GM23338 (cell line): ENCODE measurements around the gene RRP1.

Experiments used
- CREB1 ChIP-seq: fragments of 250-450 bp; sonication (Bioruptor Pico); IDR thresholded peaks from 2 replicates; pipeline ENCODE4 v1.5.0; 2020; ENCODE audit warnings: low read depth, mild to moderate bottlenecking, moderate library complexity
- EZH2 ChIP-seq: fragments of 200-600 bp; sonication (generic); IDR thresholded peaks from one replicate; pipeline ENCODE4 v1.8.0; 2017; ENCODE audit warnings: antibody characterized with exemption, mild to moderate bottlenecking, low read depth; ENCODE audit not compliant: unreplicated experiment
- EZH2phosphoT487 ChIP-seq: fragments of 200-600 bp; sonication (generic); IDR thresholded peaks from one replicate; pipeline ENCODE4 v1.8.1; 2018; ENCODE audit warnings: antibody characterized with exemption; ENCODE audit not compliant: unreplicated experiment
- NANOG ChIP-seq: IDR thresholded peaks from 2 replicates; pipeline ENCODE4 v1.6.1; 2016; ENCODE audit warnings: antibody characterized with exemption, borderline replicate concordance
- POLR2AphosphoS5 ChIP-seq: IDR thresholded peaks from 2 replicates; pipeline ENCODE4 v1.6.1; 2016; ENCODE audit warnings: antibody characterized with exemption, low read depth
- REST ChIP-seq: IDR thresholded peaks from one replicate; pipeline ENCODE4 v1.6.1; 2018; ENCODE audit warnings: antibody characterized with exemption; ENCODE audit not compliant: unreplicated experiment
- TF ChIP-seq, protein P1 (sequence below), 2 experiments: fragments of 200-600 bp in 1 of 2; sonication (generic) in 1 of 2; conservative IDR thresholded peaks; 2 replicates each; pipeline versions ENCODE4 v1.5.1 to v1.6.1; 2016 to 2017; ENCODE audit warnings: antibody characterized with exemption in 2 of 2, low read depth in 2 of 2, mild to moderate bottlenecking in 2 of 2, moderate library complexity in 1 of 2
- TF ChIP-seq, protein P2 (sequence below): fragments of 250-450 bp; sonication (Bioruptor Pico); IDR thresholded peaks from 2 replicates; pipeline ENCODE4 v1.5.0; 2020; ENCODE audit warnings: mild to moderate bottlenecking, moderate library complexity

DNA sequence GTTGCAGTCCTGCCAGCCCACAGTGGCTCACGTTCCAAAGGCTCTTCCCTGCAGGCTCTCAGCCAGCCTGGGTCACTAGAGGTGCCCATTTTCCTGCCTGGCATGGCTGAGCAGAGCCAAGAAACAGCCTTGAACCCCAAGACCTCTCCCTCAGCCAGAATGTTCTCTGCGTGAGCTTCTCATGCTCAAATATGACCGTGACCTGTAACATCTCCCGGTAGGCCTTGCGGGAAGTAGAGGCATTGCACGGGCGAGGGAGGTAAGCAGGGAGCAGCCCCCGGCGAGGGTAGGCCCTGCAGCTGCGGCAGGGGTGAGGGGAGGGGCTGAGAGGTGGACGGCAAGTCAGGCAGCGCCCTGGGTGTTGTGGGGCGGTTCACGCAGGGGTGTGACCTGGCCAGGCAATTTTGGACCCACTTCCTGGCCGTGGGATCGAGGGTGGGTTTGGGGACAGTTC, 20.0 kb downstream of the RRP1 start:
- TF ChIP-seq POLR2AphosphoS5 (no peak), EZH2 (no peak), CREB1 (CRISPR knock-in tag) (no peak), REST (no peak), EZH2phosphoT487 (no peak), NANOG (no peak)
- TF ChIP-seq, protein P1, sequence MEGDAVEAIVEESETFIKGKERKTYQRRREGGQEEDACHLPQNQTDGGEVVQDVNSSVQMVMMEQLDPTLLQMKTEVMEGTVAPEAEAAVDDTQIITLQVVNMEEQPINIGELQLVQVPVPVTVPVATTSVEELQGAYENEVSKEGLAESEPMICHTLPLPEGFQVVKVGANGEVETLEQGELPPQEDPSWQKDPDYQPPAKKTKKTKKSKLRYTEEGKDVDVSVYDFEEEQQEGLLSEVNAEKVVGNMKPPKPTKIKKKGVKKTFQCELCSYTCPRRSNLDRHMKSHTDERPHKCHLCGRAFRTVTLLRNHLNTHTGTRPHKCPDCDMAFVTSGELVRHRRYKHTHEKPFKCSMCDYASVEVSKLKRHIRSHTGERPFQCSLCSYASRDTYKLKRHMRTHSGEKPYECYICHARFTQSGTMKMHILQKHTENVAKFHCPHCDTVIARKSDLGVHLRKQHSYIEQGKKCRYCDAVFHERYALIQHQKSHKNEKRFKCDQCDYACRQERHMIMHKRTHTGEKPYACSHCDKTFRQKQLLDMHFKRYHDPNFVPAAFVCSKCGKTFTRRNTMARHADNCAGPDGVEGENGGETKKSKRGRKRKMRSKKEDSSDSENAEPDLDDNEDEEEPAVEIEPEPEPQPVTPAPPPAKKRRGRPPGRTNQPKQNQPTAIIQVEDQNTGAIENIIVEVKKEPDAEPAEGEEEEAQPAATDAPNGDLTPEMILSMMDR (conservative IDR thresholded peaks at IDR 0.05; ENCODE audit: low read depth in 2 of 2) = no peak
- TF ChIP-seq, protein P2, sequence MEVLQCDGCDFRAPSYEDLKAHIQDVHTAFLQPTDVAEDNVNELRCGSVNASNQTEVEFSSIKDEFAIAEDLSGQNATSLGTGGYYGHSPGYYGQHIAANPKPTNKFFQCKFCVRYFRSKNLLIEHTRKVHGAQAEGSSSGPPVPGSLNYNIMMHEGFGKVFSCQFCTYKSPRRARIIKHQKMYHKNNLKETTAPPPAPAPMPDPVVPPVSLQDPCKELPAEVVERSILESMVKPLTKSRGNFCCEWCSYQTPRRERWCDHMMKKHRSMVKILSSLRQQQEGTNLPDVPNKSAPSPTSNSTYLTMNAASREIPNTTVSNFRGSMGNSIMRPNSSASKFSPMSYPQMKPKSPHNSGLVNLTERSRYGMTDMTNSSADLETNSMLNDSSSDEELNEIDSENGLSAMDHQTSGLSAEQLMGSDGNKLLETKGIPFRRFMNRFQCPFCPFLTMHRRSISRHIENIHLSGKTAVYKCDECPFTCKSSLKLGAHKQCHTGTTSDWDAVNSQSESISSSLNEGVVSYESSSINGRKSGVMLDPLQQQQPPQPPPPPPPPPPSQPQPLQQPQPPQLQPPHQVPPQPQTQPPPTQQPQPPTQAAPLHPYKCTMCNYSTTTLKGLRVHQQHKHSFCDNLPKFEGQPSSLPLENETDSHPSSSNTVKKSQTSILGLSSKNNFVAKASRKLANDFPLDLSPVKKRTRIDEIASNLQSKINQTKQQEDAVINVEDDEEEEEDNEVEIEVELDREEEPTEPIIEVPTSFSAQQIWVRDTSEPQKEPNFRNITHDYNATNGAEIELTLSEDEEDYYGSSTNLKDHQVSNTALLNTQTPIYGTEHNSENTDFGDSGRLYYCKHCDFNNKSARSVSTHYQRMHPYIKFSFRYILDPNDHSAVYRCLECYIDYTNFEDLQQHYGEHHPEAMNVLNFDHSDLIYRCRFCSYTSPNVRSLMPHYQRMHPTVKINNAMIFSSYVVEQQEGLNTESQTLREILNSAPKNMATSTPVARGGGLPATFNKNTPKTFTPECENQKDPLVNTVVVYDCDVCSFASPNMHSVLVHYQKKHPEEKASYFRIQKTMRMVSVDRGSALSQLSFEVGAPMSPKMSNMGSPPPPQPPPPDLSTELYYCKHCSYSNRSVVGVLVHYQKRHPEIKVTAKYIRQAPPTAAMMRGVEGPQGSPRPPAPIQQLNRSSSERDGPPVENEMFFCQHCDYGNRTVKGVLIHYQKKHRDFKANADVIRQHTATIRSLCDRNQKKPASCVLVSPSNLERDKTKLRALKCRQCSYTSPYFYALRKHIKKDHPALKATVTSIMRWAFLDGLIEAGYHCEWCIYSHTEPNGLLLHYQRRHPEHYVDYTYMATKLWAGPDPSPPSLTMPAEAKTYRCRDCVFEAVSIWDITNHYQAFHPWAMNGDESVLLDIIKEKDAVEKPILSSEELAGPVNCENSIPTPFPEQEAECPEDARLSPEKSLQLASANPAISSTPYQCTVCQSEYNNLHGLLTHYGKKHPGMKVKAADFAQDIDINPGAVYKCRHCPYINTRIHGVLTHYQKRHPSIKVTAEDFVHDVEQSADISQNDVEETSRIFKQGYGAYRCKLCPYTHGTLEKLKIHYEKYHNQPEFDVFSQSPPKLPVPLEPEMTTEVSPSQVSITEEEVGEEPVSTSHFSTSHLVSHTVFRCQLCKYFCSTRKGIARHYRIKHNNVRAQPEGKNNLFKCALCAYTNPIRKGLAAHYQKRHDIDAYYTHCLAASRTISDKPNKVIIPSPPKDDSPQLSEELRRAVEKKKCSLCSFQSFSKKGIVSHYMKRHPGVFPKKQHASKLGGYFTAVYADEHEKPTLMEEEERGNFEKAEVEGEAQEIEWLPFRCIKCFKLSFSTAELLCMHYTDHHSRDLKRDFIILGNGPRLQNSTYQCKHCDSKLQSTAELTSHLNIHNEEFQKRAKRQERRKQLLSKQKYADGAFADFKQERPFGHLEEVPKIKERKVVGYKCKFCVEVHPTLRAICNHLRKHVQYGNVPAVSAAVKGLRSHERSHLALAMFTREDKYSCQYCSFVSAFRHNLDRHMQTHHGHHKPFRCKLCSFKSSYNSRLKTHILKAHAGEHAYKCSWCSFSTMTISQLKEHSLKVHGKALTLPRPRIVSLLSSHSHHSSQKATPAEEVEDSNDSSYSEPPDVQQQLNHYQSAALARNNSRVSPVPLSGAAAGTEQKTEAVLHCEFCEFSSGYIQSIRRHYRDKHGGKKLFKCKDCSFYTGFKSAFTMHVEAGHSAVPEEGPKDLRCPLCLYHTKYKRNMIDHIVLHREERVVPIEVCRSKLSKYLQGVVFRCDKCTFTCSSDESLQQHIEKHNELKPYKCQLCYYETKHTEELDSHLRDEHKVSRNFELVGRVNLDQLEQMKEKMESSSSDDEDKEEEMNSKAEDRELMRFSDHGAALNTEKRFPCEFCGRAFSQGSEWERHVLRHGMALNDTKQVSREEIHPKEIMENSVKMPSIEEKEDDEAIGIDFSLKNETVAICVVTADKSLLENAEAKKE (CRISPR knock-in tag) = no peak
